NCI-H146 treated with DMSO at 0.1 percent for 48 hours (cell line): ENCODE data around the gene TMEM132C.

ENCODE experiments used
- DNase-seq: peaks from one replicate; lab custom pipeline; 2025; ENCODE audit not compliant: unreplicated experiment; lab: John Stamatoyannopoulos, UW

Gene TMEM132C

DNA sequence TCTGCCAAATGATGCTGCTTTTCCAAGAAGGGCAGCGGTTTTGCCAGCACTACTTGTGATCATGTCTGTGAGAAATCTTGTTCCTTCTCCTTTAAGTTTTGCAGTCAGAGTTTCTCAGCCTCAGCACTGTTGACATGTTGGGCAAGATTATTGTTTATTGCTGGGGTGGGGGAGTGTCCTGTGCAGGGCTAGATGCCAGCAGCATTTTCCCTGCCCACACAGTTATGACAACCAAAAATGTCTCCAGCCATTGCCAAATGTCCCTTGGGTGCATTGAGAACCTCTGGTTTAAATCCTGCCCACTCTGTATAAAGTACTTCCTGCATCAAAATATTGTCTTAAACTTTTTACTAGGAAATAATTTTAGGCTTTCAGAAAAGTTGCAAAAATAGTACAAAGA, 20.0 kb downstream of the TMEM132C start:
- no peak for DNase-seq

DNA sequence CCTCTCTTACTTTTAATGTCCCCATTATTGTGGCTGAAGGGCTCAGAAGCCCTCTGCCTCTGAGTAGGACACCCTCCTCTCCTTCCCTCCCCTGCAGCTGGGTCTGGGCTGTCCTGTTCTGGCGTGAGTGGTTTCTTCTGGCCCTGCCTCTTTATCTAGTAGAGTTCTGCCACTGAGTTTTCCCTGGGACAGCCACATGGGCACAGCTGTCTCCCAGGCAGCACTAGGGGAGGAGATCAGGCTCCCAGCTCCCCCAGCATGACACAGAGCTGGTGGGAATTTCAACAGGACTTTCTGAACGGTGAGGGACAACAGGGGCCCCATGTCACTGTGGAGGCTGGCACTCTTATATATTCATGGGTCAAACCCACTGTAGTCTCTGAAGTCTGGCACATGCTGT, 21.4 kb downstream of the TMEM132C start:
- DNase-seq = no peak

DNA sequence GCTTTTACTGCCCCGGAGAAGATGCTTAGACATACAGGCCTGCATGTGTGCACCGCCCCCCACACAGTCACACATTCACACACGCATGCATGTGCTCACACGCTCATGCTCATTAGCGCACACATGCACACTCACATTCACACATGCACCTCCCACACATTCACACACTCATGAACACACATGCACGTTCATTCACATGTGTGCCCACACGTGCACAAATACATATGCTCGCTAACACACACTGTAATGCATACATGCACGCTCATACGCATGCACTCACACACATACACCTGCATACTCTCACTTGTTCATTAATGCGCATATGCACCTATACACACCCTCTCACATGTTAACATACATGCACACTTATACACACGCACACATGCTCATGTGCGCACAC, 21.9 kb downstream of the TMEM132C start:
- DNase-seq = no peak

DNA sequence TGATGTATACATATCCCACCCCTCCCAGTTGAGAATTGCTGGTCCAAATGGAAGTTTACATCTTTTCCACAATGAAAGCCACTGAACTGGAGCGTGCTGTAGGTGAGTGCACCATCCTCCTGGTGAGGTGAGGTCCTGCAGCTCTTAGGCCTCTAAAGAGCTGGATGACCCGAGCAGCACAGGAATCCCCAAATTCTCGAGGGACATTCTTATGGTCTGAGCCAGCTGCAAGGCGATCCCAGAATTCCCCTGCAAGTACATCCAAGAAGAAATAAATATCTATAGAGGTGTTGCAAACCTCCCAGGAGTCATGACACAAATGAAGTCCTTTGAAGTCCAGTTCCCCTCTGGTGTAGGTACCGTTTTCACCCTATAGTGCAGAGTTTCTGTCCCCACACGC, 24.0 kb downstream of the TMEM132C start:
- DNase-seq = no peak

DNA sequence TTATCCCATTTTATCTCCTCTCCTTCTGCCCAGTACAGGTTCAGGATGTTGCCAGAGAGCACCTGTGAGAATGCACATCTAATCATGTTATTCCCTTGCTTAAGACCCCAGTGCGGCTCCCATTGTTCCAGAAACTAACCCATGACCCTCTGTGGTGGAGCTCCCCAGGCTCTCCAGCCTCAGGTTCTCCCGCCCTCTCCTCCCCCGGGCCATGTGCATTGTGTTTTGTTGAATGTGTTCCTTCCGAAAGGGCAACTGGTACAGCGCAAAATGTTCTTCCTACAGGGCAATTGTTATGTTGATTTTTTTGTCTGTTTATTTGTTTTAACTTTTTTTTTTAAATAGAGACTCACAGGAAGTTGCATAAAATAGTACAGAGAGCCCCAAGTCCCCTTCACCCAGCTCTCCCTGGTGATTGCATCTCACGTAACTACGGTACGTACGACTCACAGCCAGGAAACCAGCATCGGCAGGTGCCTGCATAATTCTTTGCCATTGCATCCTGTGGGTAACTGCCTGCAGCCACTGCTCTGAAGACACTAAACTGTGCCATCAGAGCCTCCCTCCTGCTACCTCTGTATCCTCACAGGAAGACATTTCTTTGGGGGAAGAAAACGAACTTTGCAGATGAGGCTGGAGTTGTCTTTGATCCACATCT, 31.2 kb downstream of the TMEM132C start:
- no peak for DNase-seq

DNA sequence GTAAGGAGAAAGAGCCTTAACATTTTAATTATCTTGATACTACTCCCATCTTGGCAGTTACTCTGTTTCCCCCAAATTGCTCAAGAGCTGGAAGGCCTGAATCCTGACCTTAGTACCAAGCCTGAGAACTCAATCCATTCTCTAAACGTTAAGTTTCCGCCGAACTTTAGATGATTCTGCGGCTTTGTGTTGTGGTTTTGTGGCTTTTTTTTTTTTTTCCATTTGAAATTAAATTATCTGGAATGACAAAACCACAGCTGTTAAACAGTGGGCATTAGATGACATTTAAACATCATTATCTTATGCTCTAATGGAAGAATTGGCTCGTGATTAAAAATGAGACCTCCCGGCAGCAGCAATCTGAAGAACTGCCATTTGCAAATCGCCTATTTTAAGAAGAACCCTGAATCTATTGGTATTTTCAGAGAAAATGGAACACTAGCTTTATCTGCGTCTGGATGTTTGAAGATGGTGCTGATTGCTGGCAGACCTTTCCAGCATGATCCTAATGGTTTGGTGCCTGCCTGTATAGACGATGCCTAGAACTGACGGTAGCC, 38.4 kb downstream of the TMEM132C start:
- no peak for DNase-seq

DNA sequence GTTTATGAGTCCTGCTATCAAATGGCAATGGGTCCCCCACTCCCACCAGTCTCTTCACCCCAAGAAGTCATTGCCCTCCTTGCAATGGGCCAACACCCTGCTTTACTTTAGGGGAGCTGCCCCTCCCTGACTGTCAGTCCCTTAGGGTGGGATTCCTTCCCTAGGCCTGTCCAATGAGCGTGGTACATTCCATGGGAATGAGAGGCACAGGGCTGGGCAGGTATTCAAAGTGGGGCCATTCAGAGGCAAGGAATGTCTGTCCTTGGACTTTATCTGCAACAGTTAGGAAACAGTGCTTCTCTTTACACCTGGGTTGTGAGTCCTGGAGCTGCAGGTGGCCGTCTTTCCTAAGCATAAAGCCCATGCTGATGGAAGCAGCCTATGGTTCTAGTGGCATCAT, 40.8 kb downstream of the TMEM132C start:
- DNase-seq = no peak

DNA sequence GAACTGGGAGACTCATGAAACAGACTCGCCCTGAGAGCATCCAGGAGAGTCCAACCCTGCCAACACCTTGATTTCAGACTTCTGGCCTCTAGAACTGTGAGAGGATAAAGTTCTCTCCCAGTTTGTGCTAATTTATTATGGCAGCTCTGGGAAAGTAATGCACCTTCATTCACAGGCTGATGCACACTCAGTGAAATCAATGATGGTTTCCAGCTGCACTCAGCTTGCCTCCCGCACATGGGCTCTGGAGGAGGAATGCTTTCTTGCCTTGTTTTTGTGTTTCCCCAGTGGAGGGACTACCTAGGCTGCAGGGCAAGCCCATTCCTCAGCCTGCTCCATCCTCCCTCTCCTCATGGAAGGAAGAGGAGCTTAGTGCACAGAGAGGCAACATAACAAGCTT, 45.7 kb downstream of the TMEM132C start:
- no peak for DNase-seq

DNA sequence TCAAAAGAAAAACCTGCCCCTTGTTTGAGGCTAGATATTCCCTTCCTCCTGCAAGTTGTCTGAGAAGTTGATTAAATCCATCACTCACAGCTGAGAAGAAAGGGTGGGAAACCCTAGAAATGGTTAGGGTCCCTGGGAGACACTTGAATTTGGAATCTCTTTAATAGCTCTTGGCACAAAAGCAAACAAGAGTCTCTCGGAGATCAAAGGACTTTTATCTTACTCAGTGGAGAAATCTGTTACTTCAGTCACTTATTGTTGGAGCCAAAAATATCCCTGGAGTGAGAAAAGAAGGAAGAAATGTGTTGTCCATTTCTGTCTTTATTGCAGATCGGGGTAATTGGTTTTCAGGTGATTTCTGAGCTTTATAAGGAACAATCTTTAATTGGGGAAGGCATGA, 47.0 kb downstream of the TMEM132C start:
- no peak for DNase-seq

DNA sequence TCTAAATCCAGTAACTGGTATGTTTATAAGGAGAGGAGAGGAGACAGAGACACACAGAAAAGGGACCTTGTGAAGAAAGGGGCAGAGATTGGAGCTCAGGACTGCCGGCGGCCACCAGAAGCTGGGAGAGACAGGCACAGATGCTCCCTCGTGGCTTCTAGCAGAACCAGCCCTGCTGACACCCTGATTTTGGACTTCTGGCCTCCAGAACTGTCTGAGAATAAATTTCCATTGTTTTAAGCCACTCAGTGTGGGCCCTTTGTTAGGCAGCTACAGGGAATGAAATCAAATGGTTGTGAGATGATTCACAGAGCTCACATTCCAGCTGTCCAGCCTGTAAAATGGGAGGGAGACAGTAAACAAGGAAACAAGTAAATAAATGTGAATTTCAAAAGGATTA, 47.6 kb downstream of the TMEM132C start:
- DNase-seq = no peak

DNA sequence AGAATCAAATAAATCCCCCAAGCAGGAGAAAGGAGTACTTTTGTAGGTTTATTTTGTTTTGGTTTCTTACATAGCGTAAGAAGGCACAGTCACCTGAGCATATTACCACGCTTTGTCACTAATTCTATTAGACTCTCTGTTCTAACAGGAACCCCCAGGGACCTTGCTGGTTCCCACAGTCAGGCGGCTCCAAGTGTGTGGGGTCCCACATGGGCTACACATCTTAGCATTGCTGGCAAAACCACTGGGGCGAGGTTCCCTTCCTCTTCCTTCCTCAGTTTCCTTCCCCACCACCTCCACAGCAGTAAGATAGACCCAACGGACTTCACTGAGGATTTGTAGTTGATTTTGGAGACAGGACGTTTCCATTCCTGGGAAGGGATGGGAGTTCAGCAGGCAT, 49.1 kb downstream of the TMEM132C start:
- DNase-seq = no peak

DNA sequence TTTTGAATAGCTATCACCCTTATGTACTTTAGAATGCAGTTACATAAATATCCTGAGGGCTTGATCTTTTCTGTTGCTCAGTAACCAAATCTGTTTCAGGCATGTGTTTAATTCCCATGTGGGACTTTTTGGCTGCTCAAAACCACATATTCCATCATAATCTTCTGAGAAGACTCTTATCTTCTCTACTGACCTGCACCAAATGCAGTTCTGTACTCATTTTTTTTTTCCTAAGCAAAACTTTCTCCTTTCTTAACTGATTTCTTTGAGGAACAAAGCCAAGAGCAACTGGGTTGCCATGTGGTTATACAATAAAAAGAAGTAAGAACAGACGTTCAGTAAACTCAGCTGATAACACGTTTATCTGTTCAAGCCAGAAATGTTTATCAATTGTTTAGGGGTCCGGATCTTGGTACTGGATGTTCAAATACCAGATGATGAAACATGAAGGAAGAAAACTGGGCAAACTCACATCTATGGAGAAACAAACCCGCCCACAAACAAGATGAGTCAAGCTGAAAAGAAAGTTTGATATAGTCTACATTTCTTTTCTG, 50.1 kb downstream of the TMEM132C start:
- no peak for DNase-seq

DNA sequence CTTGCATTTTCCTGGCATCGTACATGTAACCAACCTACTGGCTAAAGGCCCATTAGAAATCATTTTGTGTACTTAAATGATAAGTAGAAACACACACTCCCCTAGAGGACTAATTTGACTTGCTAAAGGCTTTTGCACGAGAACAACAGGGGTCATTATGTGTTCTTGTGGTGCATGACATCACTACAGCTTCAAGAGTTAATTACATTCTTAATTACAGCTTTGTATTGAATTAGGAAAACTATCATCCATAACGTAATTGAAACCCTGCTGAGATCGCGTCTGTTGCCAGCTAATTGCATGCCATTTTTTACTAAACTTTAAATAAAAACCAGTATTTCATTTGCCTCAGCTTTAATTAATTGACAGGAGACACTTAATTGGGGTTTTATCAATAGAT, 51.4 kb downstream of the TMEM132C start:
- DNase-seq = peak; percentile 46

DNA sequence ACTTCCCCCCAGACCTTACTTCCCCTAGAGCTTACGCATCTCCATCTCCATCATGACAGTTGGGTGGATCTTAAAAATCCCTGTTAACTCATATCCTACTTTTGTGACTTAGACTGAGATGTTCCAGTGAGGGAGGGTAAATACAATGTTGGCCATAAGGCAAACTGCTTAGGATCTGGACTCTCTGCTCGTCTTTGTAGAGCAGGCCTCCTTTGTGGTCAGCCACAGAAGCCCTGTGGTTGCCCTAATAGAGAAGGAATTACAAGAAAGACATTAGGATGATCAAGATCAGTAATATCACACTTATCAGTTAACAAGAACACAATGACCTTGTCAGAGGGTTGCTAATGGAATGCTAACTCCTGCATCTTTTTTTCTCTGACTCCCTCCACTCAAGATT, 52.0 kb downstream of the TMEM132C start:
- DNase-seq = no peak

DNA sequence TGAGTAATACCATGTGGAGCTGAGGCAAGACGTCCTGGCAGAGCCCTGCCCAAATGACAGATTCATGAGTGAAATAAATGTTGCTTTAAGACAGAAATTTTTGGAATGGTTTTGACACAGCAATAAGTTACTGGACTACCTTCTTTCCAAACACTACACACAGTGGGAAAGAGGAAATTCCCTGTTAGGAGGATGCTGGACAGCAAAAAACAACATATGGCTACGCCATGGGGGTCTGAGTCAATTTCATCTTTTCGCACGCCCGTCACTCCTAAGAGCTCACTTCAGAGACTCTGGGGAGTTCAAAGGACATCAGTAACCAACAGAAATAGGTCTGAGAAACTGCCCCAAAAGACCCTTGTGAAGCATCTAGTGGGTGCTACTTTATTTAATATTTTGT, 55.4 kb downstream of the TMEM132C start:
- DNase-seq = no peak

DNA sequence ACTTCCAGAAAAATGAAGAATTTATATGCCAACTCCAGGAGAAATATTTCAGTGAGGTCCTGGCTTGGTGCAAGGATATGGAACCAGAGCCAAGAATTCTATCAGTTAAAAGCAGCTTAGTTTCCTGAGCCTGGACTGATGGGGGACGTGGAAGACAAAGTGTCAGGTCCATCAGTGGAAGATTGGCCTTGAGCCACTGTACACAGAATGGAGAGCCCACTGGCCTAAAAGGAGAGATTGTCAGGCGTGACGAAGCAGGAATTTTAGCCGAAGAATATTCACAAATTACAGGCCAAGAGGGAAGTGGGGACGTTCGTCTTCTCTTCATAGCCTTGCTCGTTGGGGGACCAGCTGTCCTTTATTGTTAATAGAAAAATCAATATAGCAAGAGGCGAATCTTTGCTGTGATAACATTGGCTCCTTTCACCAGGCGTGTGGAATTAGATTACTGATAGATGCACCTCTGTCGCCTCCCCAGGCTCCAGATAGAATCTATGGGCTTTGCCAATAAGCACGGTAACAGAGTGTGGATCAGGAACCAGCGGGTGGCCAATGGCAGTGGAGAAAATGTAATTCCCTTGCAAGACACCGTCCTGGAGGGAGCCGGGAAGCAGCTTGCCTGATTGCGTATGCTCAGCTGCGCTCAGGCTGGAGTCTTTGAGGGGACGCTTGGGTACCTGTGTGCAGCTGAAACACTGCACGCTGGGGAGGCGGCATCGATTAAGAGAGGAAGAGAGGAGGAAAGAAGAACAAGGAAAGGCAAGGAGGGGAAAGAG, 56.4 kb downstream of the TMEM132C start:
- DNase-seq = no peak

DNA sequence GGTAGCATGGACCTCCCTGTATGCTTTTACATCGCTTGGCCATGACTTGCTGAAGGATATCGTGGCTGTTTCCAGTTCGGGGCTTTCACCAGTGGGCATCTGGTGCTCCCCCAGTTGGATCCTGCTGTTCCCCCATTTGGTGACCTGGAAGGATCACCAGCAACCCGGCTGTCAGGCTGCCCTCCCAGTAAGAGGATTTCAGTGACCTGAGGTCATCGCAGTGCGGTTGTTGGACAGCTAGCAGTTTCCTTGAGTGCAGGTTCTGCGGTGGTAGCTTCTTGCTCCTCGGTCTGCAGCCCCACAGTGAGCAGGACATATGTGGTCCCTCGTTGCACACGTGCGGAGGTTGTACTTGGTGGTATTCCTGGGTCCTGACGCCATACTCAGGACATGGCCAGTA, 58.7 kb downstream of the TMEM132C start:
- no peak for DNase-seq

DNA sequence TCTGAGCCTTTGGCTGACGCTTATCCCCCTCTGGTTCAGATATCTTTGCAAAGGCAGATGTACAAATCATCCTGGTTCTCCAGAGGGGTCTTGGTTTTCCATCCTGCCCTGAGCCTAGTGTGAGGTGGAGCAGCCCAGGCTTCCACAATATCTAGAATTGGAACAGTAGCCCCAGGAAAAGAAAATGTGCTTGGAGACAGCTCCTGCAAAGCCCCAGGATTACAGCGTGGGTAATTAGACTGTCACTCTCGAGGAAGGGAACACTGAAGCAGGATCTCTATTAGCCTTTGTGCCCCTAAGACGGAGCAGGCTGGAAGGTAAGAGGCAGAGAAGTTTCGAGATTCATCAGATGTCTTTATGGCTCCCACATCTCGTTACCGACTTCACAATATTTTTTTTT, 59.4 kb downstream of the TMEM132C start:
- DNase-seq = no peak

DNA sequence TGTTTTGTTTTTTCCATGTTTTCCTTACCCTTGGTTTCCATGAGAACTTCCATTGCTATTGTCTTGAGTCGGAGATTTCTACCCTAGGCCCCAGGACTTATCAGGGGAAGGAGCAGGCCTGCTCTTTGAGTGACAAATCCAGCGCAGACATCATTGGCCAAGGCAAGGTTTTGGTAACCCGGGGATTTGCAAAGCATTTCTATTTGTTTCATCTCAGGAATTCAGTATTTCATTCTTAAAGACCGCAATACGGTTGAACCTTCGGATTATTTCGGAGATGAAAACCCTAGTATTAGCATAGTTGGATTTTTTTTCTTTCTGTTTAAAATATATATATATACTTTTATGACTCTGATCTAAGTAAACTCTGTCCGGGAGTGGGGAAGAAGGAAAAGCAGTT, 62.0 kb downstream of the TMEM132C start:
- DNase-seq = no peak

DNA sequence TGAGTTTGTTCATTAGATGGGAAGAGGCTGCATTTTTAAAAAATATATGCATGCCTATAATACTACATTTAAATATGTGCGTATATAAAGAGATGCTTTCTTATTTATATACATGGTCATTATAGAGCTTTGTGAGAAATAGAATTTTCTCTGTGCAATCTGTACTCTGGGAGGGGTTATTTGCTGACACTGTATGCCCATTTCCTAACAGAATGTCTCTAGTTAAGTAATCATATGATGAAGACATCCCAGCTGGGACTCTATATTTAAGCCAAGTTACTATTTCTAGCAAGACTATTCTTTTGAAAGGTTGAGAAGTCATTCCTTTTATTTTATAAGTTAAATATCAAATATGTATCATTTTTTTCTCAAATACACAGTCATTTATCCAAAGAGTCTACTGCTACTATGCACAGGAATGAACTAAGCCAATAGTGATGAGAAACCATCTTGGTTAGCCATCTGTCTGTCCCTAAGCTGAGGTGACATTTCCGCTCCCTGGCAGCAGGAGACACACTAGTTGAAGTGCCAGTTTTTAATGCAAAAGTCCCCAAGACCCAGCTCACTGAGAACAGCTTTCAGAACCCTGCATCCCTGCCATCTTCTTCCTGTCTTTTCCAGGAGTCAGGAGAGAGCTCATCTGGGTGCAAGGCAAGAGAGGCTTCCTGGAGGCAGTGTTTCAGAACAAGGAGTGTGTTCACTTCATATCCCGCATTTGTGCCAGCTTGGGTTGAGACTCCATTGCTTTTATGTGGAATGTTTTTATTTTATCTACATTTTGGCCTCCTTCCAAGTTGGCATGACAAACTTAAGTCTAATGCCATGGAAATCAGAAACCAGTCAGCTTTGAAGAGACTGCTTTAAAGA, 69.5 kb downstream of the TMEM132C start:
- no peak for DNase-seq

DNA sequence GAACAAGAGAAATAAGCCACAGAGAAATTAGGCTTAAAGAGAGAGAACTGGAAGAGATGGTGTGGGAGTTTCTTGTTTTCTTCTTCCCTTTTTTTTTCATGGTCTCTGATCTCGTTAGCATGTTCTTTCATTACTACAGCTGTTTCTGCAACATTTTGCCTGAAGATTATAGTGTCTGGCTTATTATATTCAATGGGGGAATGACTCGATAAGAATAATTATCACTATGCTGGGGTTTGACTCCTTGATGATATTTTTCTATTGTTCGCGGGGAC, 70.0 kb downstream of the TMEM132C start:
- DNase-seq = no peak
